HG02885 (cell line): ENCODE measurements around the gene MMP19.

Source experiments
- ATAC-seq: cut with Tn5 transposase; IDR thresholded peaks from one replicate; pipeline ENCODE4 v1.9.1; 2021; ENCODE audit warnings: mild to moderate bottlenecking; ENCODE audit not compliant: unreplicated experiment, poor library complexity

MMP19 gene

DNA sequence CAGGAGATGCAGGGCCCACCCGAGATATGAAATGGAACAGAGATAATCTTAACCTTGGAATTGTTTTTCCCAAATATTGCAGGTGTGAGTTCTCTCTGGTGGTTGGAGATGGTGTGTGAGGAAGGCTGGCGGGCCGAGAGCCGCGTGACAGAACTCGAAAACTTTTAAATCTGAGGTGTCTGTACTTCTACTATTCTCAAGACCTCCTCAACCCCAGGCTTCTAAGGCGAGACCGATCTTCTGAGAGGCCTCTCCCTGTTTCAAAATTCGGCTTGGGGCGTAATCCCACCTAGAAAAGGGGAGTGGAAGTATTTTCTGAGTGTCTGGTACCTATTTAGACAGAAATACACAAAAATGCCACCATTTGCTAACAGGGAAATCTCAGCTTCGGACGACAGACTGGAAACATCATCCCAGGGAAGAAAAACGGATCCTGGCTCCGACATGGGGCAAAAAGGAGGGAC is 25.8 kb downstream of the MMP19 start:
- no peak for ATAC-seq

DNA sequence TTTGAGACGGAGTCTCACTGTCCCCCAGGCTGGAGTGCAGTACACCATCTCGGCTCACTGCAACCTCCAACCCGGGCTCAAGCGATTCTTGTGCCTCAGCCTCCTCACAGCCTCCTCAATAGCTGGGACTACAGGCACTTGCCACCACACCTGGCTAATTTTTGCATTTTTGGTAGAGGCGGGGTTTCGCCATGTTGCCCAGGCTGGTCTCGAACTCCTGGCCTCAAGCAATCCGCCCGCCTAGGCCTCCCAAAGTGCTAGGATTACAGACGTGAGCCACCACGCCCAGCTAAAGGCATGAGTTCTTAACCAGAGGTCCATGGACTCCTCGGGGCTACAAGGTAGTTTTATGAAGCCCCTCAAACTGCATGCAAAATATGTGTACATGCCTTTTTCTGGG is 27.3 kb downstream of the MMP19 start:
- ATAC-seq, result no peak

DNA sequence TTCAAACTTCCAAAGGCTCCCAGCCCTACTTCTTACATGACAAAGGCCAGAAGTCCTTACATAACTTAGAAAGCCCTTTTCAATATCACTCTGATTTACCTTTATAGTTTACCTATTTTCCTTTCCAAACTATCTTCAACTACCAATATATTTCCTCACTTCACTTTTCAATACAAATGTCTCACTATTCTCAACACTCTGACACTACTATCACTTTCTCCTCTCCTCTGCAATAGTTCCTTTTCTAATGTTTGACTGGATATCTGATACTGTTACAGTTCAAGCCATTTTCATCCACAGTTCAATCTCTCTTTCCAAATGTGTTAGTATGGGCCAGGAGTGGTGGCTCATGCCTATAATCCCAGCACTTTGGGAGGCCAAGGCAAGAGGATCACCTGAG is 28.5 kb downstream of the MMP19 start:
- no peak for ATAC-seq

DNA sequence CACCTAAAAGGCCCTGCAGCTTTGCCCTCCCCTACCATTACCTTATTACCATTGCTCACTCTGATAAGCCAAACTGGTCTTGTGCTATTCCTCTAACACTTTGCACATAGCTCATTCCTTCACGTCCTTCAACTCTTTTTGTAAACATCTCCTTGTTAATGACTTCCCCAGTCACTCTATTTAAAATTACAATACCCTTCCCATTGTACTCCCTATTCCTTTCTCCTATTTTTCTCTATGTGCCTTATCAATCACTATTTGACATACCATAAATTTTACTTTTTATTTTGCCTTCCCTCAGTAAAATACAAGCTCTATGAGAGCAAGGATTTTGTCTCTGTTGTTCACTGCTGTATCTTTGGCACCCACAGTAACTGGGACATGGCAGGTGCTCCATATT is 30.6 kb downstream of the MMP19 start:
- ATAC-seq, result no peak

DNA sequence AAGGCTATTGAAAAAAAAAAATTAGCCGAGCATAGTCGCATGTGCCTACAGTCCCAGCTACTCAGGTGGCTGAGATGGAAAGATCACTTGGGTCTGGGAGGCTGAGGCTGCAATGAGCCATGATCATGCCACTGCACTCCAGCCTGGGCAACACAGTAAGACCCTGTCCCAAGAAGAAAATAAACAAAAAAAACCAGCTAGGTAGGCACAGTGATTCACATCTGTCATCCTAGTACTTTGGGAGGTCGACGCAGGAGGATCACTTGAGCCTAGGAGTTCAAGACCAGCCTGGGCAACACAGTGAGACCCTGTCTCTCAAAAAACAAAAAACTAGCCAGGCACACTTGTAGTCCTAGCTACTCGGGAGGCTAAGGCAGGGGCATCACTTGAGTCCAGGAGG is 33.5 kb downstream of the MMP19 start:
- no peak for ATAC-seq

DNA sequence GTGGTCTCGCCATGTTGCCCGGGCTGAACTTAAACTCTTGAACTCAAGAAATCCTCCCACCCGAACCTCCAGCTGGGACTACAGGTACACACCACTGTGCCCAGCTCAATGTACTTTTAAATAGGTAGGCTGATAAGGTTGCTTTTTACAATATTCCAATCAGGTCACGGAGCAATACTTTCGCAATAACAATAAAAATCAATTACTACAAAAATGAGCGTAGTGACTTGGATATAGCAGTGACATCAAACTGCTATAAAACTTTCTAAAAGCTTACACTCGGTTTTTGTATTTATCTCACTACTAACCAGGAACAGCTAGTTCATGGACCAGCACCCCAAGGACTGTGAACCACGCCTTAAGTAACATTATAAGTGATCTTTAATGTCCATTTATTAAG is 35.8 kb downstream of the MMP19 start:
- no peak for ATAC-seq

DNA sequence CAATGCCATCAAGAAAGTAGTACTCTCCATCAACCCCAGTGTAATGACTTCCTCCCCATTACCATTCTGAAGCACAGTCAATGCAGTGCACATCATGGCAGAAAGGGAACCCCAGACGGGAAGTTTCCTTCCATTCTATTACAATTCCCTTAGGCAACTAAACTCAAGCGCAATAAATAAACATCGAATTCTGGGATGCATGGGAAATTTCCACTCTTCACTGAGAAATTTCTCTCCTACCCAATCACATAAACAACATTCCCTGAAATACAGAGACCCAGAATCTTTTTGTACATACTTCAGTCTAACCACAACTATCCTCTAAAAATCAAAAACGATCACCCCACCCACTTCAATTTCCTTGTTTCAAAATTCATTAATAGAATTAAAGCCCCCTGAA is 45.2 kb downstream of the MMP19 start:
- ATAC-seq, result no peak

DNA sequence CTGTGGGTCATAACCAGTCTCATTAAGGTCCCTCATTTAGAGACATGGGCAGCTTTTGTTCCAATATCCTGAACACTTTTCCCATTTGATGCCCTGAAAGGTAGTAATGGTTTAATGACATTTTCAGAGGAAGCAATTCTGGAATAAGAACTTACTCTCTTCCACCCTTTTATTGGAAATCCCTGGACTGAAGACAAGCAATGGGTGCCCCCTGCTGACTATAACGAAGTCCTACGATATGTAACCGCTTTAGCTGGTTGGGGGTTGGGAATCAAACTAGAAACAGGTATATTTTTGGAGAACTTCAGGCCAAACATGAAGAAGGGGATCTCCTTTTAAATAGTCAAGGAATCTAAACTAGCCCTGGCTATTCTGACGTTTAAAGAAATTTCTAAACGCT is 45.7 kb downstream of the MMP19 start:
- no peak for ATAC-seq

DNA sequence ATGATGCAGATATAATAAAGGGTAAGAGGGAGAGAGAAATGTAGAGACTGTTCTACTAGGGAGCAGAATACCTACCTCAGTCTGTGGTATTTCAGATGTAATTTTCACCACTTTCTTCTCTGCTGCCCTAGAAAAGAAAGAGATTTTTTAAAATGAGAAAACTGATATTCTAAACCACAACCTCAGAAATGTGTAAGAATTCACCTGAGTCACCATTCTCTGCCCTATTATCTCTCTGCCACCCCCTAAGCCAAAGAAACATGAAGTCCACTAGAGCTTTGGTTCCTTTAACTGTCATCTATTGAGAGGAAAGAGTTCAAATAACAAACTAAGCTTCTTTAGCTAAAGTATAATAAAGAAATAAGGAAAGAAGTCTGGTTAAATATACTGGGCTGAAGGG is 46.8 kb downstream of the MMP19 start:
- no peak for ATAC-seq

DNA sequence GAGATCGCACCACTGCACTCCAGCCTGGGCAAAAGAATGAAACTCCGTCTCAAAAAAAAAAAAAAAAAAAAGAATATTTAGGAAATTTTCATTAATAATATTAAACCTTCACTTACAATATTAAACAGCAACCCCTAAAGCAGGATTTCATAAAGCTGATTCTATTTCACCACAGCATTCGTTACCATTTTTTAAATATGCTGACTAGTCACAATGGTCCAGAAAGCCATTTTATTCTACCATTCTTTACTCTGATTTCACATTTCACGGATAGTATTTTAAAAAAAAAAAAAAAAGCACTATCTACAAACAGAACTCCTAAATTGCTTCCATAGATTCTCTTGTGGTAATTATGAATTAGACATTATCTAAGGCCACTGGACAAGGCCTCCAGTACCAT is 52.8 kb downstream of the MMP19 start:
- no peak for ATAC-seq

DNA sequence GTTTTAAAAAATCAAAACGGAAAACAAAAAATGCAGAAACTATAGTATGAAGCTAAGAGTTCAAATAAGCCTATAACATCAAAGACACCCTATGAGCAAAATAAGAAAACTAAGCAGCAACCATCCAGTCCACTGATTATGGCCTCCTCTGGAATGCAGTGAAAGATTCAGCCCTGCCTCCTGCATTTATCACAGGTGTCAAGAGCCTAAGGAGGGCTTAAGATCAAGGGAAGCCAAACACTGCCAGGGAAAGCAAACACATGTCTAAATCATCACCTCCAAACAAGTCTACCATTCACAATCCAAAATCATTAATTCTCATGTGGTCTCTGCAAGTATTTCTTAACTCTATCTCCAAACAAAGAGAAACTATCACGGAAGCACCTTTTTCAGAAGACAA is 53.6 kb downstream of the MMP19 start:
- no peak for ATAC-seq

DNA sequence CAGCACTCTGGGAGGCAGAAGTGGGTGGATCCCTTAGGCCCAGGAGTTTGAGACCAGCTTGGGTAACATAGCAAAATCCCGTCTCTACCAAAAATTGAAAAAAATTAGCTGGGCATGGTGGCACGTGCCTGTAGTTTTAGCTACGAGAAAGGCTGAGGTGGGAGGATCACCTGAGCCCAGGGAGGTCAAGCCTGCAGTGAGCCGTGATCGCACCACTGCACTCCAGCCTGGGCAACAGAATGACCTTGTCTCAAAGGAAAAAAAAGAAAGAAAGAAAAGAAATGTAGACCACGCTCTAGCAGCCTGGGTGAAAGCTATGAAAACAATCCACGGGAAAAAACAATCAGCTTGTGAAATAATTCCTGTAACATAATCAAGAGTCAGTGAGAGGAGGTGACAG is 54.2 kb downstream of the MMP19 start:
- no peak for ATAC-seq
